ENCODE results near the gene PARP11. TPM values are rescaled to one million over a fixed set of nuclear protein-coding genes. Genes with fewer than 3 reads are reported as not detected.

Gene PARP11
- total RNA-seq, 1 donor from 2014 or later = 16.7 TPM

GRCh38 chr12:3770891-3771290, 102.3 kb downstream of the PARP11 start:
- Mint-ChIP-seq H3K4me1 (peaks cover 13% of the 10 kb centered on the region), H3K4me3 (no peak overlapping the region), H3K27me3 (ENCODE audit: low read depth) (peaks cover 8% of the 10 kb centered on the region), H3K9me3 (peaks cover 3% of the 10 kb centered on the region), H3K36me3 (peaks cover 1% of the 10 kb centered on the region), H3K27ac (no peak overlapping the region)
- DNase-seq (ENCODE audit: low spot score in 2 of 2, unreplicated experiment in 2 of 2) = no peak
- TF ChIP-seq CTCF (IDR thresholded peaks at IDR 0.05; ENCODE audit: unreplicated experiment) = no peak

GRCh38 chr12:3768911-3769447, 104.2 kb downstream of the PARP11 start:
- no peak overlapping the region for H3K4me3 Mint-ChIP-seq
- peak overlapping the region; percentile 68 for H3K27ac Mint-ChIP-seq
- H3K4me1 Mint-ChIP-seq = peaks cover 15% of the 10 kb centered on the region
- TF ChIP-seq CTCF (IDR thresholded peaks at IDR 0.05; ENCODE audit: unreplicated experiment) = no peak
- peaks cover 8% of the 10 kb centered on the region for H3K27me3 Mint-ChIP-seq (ENCODE audit: low read depth)
- H3K36me3 Mint-ChIP-seq = peaks cover 1% of the 10 kb centered on the region
- H3K9me3 Mint-ChIP-seq = peaks cover 3% of the 10 kb centered on the region
- no peak for DNase-seq (ENCODE audit: low spot score in 2 of 2, unreplicated experiment in 2 of 2)

GRCh38 chr12:3761116-3761735, 112.0 kb downstream of the PARP11 start:
- Mint-ChIP-seq H3K4me3 (no peak overlapping the region), H3K36me3 (no peaks in the 10 kb centered on the region), H3K27ac (no peak overlapping the region), H3K4me1 (peaks cover 15% of the 10 kb centered on the region), H3K9me3 (no peaks in the 10 kb centered on the region), H3K27me3 (ENCODE audit: low read depth) (no peaks in the 10 kb centered on the region)
- DNase-seq (ENCODE audit: low spot score in 2 of 2, unreplicated experiment in 2 of 2) = no peak
- TF ChIP-seq CTCF (IDR thresholded peaks at IDR 0.05; ENCODE audit: unreplicated experiment) = no peak

GRCh38 chr12:3759878-3760277, 113.3 kb downstream of the PARP11 start:
- DNase-seq (ENCODE audit: low spot score in 2 of 2, unreplicated experiment in 2 of 2) = no peak
- H3K36me3 Mint-ChIP-seq = no peaks in the 10 kb centered on the region
- peaks cover 15% of the 10 kb centered on the region for H3K4me1 Mint-ChIP-seq
- no peak for TF ChIP-seq CTCF (IDR thresholded peaks at IDR 0.05; ENCODE audit: unreplicated experiment)
- no peaks in the 10 kb centered on the region for H3K9me3 Mint-ChIP-seq
- H3K27me3 Mint-ChIP-seq (ENCODE audit: low read depth) = no peaks in the 10 kb centered on the region
- H3K27ac Mint-ChIP-seq = no peak overlapping the region
- H3K4me3 Mint-ChIP-seq = no peak overlapping the region

Other genes with a start within 250 kb of the PARP11 start
- 1.0 to 1.2 TPM (median 1.1 TPM) in 3 replicates for gene CRACR2A, start 120.3 kb downstream of the PARP11 start, total RNA-seq